Choroid plexus epithelial cell (primary cell): ENCODE measurements around the gene PAFAH1B1.
"Not testable (repeated sequence)": the region's sequence is repeated elsewhere in the genome, so short reads cannot be mapped to it uniquely, and the experiment has no call there.

Experiments
- DNase-seq: peaks from one replicate; pipeline ENCODE4 v3.0.0-alpha.2; 2010; ENCODE audit warnings: low read depth
- H3K4me3 ChIP-seq: 2 replicates; pipeline ENCODE4 v1.5.1; 2011; ENCODE audit warnings: low read depth, mild to moderate bottlenecking, control low read depth, low read length, moderate library complexity
- CTCF ChIP-seq: conservative IDR thresholded peaks from 2 replicates; pipeline ENCODE4 v1.5.1; 2011; ENCODE audit warnings: low read depth, mild to moderate bottlenecking, control low read depth, inconsistent platforms, low read length, moderate library complexity

PAFAH1B1 gene

GRCh38 chr17:2637422-2637821, 44.0 kb downstream of the PAFAH1B1 start:
- no peak overlapping the region for H3K4me3 ChIP-seq
- no peak for TF ChIP-seq CTCF
- no peak for DNase-seq

- no peak for DNase-seq
- no peak overlapping the region for H3K4me3 ChIP-seq
- TF ChIP-seq CTCF = no peak
Observed at GRCh38 chr17:2644971-2645370, 51.5 kb downstream of the PAFAH1B1 start.

GRCh38 chr17:2647957-2648356, 54.5 kb downstream of the PAFAH1B1 start:
- no peak for TF ChIP-seq CTCF
- no peak overlapping the region for H3K4me3 ChIP-seq
- no peak for DNase-seq

- DNase-seq = no peak
Observed at GRCh38 chr17:2649191-2649590, 55.7 kb downstream of the PAFAH1B1 start.

GRCh38 chr17:2652911-2653310, 59.5 kb downstream of the PAFAH1B1 start:
- DNase-seq, H3K4me3 ChIP-seq: not testable (repeated sequence)

More at GRCh38 chr17:2649191-2649590, 55.7 kb downstream of the PAFAH1B1 start:
- no peak for TF ChIP-seq CTCF
- H3K4me3 ChIP-seq = no peak overlapping the region

GRCh38 chr17:2655546-2655945, 62.1 kb downstream of the PAFAH1B1 start:
- no peak for TF ChIP-seq CTCF
- no peak for DNase-seq
- no peak overlapping the region for H3K4me3 ChIP-seq

- H3K4me3 ChIP-seq = no peak overlapping the region
- DNase-seq = no peak
- TF ChIP-seq CTCF = no peak
Observed at GRCh38 chr17:2656283-2656682, 62.8 kb downstream of the PAFAH1B1 start.

GRCh38 chr17:2659337-2659736, 65.9 kb downstream of the PAFAH1B1 start:
- H3K4me3 ChIP-seq, DNase-seq: not testable (repeated sequence)

- not testable (repeated sequence) for H3K4me3 ChIP-seq, DNase-seq
Observed at GRCh38 chr17:2660410-2660809, 67.0 kb downstream of the PAFAH1B1 start.
